Motor neuron (in vitro differentiated cells): ENCODE results near the gene MDM1. TPM values are rescaled to one million over a fixed set of nuclear protein-coding genes. Genes with fewer than 3 reads are reported as not detected.

Experiments
- ATAC-seq, 8 experiments: fragments of 200-7000 bp; cut with Tn5 transposase; replicated peaks in 6 of 8; 2 replicates each; pipeline ENCODE4 v1.8.0; 2021; ENCODE audit warnings: mild to moderate bottlenecking in 8 of 8, moderate library complexity in 8 of 8
- H3K27ac ChIP-seq, 2 donors: fragments of 250-450 bp; sonication (Bioruptor Pico); 2 replicates each; pipeline ENCODE4 v1.9.0; 2021; ENCODE audit warnings: antibody characterized with exemption in 2 of 2, mild to moderate bottlenecking in 2 of 2, moderate library complexity in 1 of 2
- H3K4me1 ChIP-seq, 2 donors: fragments of 250-450 bp; sonication (Bioruptor Pico); replicated peaks in 1 of 2; 2 replicates each; pipeline ENCODE4 v1.6.1; 2021; ENCODE audit warnings: antibody characterized with exemption in 2 of 2, mild to moderate bottlenecking in 2 of 2, moderate library complexity in 1 of 2
- H3K4me3 ChIP-seq, 5 donors: fragments of 250-450 bp; sonication (Bioruptor Pico); 2 replicates each; pipeline ENCODE4 v1.9.0; 2021; ENCODE audit warnings: antibody characterized with exemption in 5 of 5, mild to moderate bottlenecking in 5 of 5, moderate library complexity in 4 of 5
- WGBS, 10 experiments: fragments of 450-650 bp; shearing (Covaris generic); methylation state at CpG; one replicate each; pipeline ENCODE4 v1.0.0; 2022; 5-methylcytosine and 5-hydroxymethylcytosine counted together
- in situ Hi-C, 9 experiments: fragments of 400-800 bp; cut with MboI; loops; one replicate each; pipeline ENCODE4 v1.15.0; 2021; ENCODE audit warnings: low sequenced_read_pairs in 9 of 9, low pct_unique_long_range_greater_than_20kb in 2 of 9; ENCODE audit not compliant: unreplicated experiment in 9 of 9
- total RNA-seq, 8 experiments: library from RNA; unstranded; fragments of 300-600 nt; gene quantifications; 2 replicates each; pipeline versions ENCODE4 v1.2.3 to v1.2.4, GENCODE V29; 2022

Gene MDM1
- total RNA-seq, 8 experiments from 2014 or later = 7.9 to 22.9 (median 12.1) TPM

GRCh38 chr12:68279227-68280054, 52.7 kb downstream of the MDM1 start:
- Histone ChIP-seq H3K27ac (no peak overlapping the region), H3K4me3 (no peak overlapping the region), H3K4me1 (no peaks in the 10 kb centered on the region)
- 62 to 100% (median 93%) methylated on average over 2 to 5 of the region's 5 CpGs for WGBS, 10 experiments
- no peak for ATAC-seq
- in situ Hi-C loops = no loop called here

GRCh38 chr12:68276402-68276930, 55.7 kb downstream of the MDM1 start:
- WGBS, 10 experiments = 66 to 100% (median 85%) methylated on average over 1 to 6 of the region's 6 CpGs
- Histone ChIP-seq H3K4me3 (no peak overlapping the region), H3K4me1 (no peaks in the 10 kb centered on the region), H3K27ac (no peak overlapping the region)
- in situ Hi-C loops = no loop called here
- no peak for ATAC-seq

GRCh38 chr12:68272732-68273131, 59.4 kb downstream of the MDM1 start:
- peaks cover 0 to 4% of the 10 kb centered on the region in 2 donors for H3K4me1 ChIP-seq
- no peak overlapping the region for H3K4me3 ChIP-seq
- in situ Hi-C loops = no loop called here
- H3K27ac ChIP-seq = no peak overlapping the region
- no peak for ATAC-seq

GRCh38 chr12:68271346-68271745, 60.8 kb downstream of the MDM1 start:
- Histone ChIP-seq H3K4me1 (peaks cover 0 to 4% of the 10 kb centered on the region in 2 donors), H3K4me3 (no peak overlapping the region), H3K27ac (no peak overlapping the region)
- whole genome bisulfite sequencing, 10 experiments = 7 to 84% (median 62%) methylated on average over 1 to 8 of the region's 8 CpGs
- ATAC-seq = no peak
- in situ Hi-C loops = no loop called here

- 0 to 100% (median 82%) methylated on average over 1 to 2 of the region's 3 CpGs; no CpG with 5 or more reads in 2 of the 10 experiments for WGBS, 10 experiments
- ATAC-seq = no peak
- H3K4me3 ChIP-seq = no peak overlapping the region
- peaks cover 0 to 4% of the 10 kb centered on the region in 2 donors for H3K4me1 ChIP-seq
- in situ Hi-C loops = no loop called here
- no peak overlapping the region for H3K27ac ChIP-seq
These were observed 61.8 kb downstream of the MDM1 start for GRCh38 chr12:68270358-68270757.

- in situ Hi-C loops = no loop called here
- peaks cover 0 to 4% of the 10 kb centered on the region in 2 donors for H3K4me1 ChIP-seq
- WGBS, 10 experiments = 38 to 92% (median 78%) methylated on average over 1 to 2 of the region's 2 CpGs; no CpG with 5 or more reads in 2 of the 10 experiments
- no peak overlapping the region for H3K4me3 ChIP-seq
- no peak overlapping the region for H3K27ac ChIP-seq
- ATAC-seq = no peak
These were observed 62.4 kb downstream of the MDM1 start for GRCh38 chr12:68269779-68270178.

GRCh38 chr12:68268967-68269366, 63.2 kb downstream of the MDM1 start:
- Histone ChIP-seq H3K4me3 (no peak overlapping the region), H3K4me1 (peaks cover 0 to 4% of the 10 kb centered on the region in 2 donors), H3K27ac (no peak overlapping the region)
- in situ Hi-C loops = no loop called here
- peak in 1 of 8 experiments; percentile 84 for ATAC-seq

GRCh38 chr12:68267892-68268396, 64.2 kb downstream of the MDM1 start:
- in situ Hi-C loops = no loop called here
- H3K27ac ChIP-seq = no peak overlapping the region
- no peak for ATAC-seq
- H3K4me3 ChIP-seq = no peak overlapping the region
- 23 to 83% (median 78%) methylated on average over 1 to 6 of the region's 6 CpGs; no CpG with 5 or more reads in 1 of the 10 experiments for WGBS, 10 experiments
- H3K4me1 ChIP-seq = peaks cover 0 to 4% of the 10 kb centered on the region in 2 donors

GRCh38 chr12:68264857-68265256, 67.3 kb downstream of the MDM1 start:
- Histone ChIP-seq H3K4me1 (peaks cover 0 to 4% of the 10 kb centered on the region in 2 donors), H3K27ac (no peak overlapping the region), H3K4me3 (no peak overlapping the region)
- in situ Hi-C loops = no loop called here
- ATAC-seq = no peak
- WGBS, 10 experiments = 20 to 100% (median 81%) methylated on average over 1 to 2 of the region's 2 CpGs; no CpG with 5 or more reads in 3 of the 10 experiments

- Histone ChIP-seq H3K27ac (no peak overlapping the region), H3K4me1 (peaks cover 0 to 4% of the 10 kb centered on the region in 2 donors), H3K4me3 (no peak overlapping the region)
- in situ Hi-C loops = no loop called here
- 67 to 100% (median 91%) methylated on average over 1 to 7 of the region's 7 CpGs; no CpG with 5 or more reads in 1 of the 10 experiments for WGBS, 10 experiments
- no peak for ATAC-seq
These were observed 67.9 kb downstream of the MDM1 start for GRCh38 chr12:68264158-68264855.

- Histone ChIP-seq H3K27ac (no peak overlapping the region), H3K4me3 (no peak overlapping the region), H3K4me1 (peaks cover 0 to 2% of the 10 kb centered on the region in 2 donors)
- WGBS, 10 experiments = 67 to 100% (median 100%) methylated on average over 1 of the region's 1 CpG; no CpG with 5 or more reads in 4 of the 10 experiments
- in situ Hi-C loops = no loop called here
- no peak for ATAC-seq
These were observed 68.8 kb downstream of the MDM1 start for GRCh38 chr12:68263366-68263765.

GRCh38 chr12:68261896-68262295, 70.3 kb downstream of the MDM1 start:
- in situ Hi-C loops = no loop called here
- no peak for ATAC-seq
- Histone ChIP-seq H3K27ac (no peak overlapping the region), H3K4me3 (no peak overlapping the region), H3K4me1 (no peaks in the 10 kb centered on the region)

GRCh38 chr12:68260153-68260552, 72.0 kb downstream of the MDM1 start:
- in situ Hi-C loops = no loop called here
- no peaks in the 10 kb centered on the region for H3K4me1 ChIP-seq
- no peak for ATAC-seq
- 37 to 94% (median 74%) methylated on average over 1 to 3 of the region's 3 CpGs for WGBS, 10 experiments
- H3K27ac ChIP-seq = no peak overlapping the region
- no peak overlapping the region for H3K4me3 ChIP-seq
